Activated T-cell treated with anti-CD3 and anti-CD28 coated beads, Interleukin-2, amount 50 U/mL, for 24 hours (primary cell): ENCODE measurements around the gene INTU.

Experiments used
- DNase-seq: peaks from one replicate; pipeline ENCODE4 v3.0.0-alpha.2; 2020
- H3K27ac Mint-ChIP-seq: 2 replicates; pipeline ENCODE4 v1.8.0; 2020; ENCODE audit warnings: mild to moderate bottlenecking, mixed read lengths
- H3K27me3 Mint-ChIP-seq: 2 replicates; pipeline ENCODE4 v1.8.0; 2020; ENCODE audit warnings: mixed read lengths
- H3K36me3 Mint-ChIP-seq: 2 replicates; pipeline ENCODE4 v1.8.0; 2020; ENCODE audit warnings: low read depth, mixed read lengths
- H3K4me1 Mint-ChIP-seq: 2 replicates; pipeline ENCODE4 v1.8.0; 2020; ENCODE audit warnings: low read depth, mixed read lengths
- H3K4me3 Mint-ChIP-seq: 2 replicates; pipeline ENCODE4 v1.8.0; 2020; ENCODE audit warnings: mild to moderate bottlenecking, moderate library complexity, mixed read lengths
- H3K9me3 Mint-ChIP-seq: 2 replicates; pipeline ENCODE4 v1.8.0; 2020; ENCODE audit warnings: mixed read lengths

INTU gene

GRCh38 chr4:127669691-127670090, 36.9 kb downstream of the INTU start:
- H3K27me3 Mint-ChIP-seq, result no peaks in the 10 kb centered on the region
- H3K4me3 Mint-ChIP-seq, result no peak overlapping the region
- H3K36me3 Mint-ChIP-seq, result no peaks in the 10 kb centered on the region
- H3K27ac Mint-ChIP-seq, result no peak overlapping the region
- no peaks in the 10 kb centered on the region for H3K4me1 Mint-ChIP-seq
- DNase-seq, result no peak
- H3K9me3 Mint-ChIP-seq, result no peaks in the 10 kb centered on the region

DNA sequence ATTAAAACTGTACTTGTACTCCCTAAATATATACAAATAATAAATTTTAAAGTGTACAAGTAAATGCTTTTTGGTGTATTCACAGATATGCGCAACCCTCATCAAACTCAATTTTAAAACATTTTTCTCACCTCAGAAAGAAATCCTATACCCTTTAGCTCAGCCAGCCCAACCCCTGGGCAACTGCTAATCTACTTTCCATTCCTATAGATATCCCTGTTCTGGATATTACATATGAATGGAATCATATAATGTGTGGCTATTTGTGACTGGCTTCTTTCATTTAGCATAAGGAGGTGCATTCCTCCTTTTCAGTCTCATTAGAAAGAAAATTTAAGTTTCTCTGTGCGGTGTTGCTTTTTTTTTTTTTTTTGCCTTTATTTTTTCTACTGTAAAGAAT, 39.4 kb downstream of the INTU start:
- Mint-ChIP-seq H3K27me3 (no peaks in the 10 kb centered on the region), H3K4me1 (no peaks in the 10 kb centered on the region), H3K27ac (no peak overlapping the region), H3K36me3 (no peaks in the 10 kb centered on the region), H3K9me3 (no peaks in the 10 kb centered on the region), H3K4me3 (no peak overlapping the region)
- DNase-seq, result no peak

DNA sequence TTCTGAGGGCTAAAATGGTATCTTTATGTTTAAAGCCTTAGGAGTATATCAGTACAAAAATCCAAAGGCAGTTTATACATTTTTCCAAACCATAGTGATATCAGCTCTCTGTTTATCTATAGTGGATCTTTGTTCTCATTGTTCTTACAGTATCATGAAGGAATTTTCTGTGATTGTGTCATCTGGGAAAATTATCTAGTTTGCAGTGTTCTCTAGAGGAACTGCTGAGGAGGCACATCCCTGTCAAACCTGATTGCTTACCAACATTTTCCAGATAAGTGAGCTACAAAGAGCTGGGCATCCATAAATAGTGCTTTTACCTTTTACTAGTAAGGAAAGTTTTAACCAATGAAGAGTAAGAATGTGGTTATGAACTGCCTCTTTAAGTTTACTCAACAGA, 52.5 kb downstream of the INTU start:
- Mint-ChIP-seq H3K4me1 (no peaks in the 10 kb centered on the region), H3K27me3 (no peaks in the 10 kb centered on the region), H3K36me3 (no peaks in the 10 kb centered on the region), H3K27ac (no peak overlapping the region), H3K9me3 (no peaks in the 10 kb centered on the region), H3K4me3 (no peak overlapping the region)
- DNase-seq, result no peak

DNA sequence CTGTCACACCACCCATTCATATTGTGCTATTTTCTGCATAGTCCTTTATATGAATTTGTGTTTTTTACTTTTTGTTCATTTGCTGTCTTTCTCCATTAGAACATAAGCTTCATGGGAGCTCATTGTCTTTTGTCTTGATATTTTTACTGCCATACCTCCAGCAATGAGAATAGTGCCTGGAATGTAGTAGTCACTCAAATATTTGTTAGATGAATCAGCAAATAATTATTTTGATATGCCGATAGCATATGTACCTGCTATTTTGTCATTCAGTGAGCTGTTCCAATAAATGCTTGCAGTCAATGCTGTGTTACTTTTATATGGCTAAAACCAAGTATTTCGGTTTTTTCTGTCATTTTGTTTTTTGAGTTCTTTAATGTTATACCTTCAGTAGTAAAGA, 53.9 kb downstream of the INTU start:
- Mint-ChIP-seq H3K4me3 (no peak overlapping the region), H3K36me3 (no peaks in the 10 kb centered on the region)

GRCh38 chr4:127687580-127687979, 54.8 kb downstream of the INTU start:
- Mint-ChIP-seq H3K9me3 (no peaks in the 10 kb centered on the region), H3K27ac (no peak overlapping the region), H3K4me3 (no peak overlapping the region), H3K27me3 (no peaks in the 10 kb centered on the region), H3K4me1 (no peaks in the 10 kb centered on the region), H3K36me3 (no peaks in the 10 kb centered on the region)
- DNase-seq, result no peak

More for the DNA sequence above, 53.9 kb downstream of the INTU start:
- Mint-ChIP-seq H3K27ac (no peak overlapping the region), H3K27me3 (no peaks in the 10 kb centered on the region), H3K9me3 (no peaks in the 10 kb centered on the region), H3K4me1 (no peaks in the 10 kb centered on the region)
- DNase-seq, result no peak

- Mint-ChIP-seq H3K4me3 (no peak overlapping the region), H3K9me3 (peaks cover 7% of the 10 kb centered on the region), H3K4me1 (no peaks in the 10 kb centered on the region), H3K36me3 (no peaks in the 10 kb centered on the region), H3K27ac (no peak overlapping the region), H3K27me3 (peaks cover 5% of the 10 kb centered on the region)
- DNase-seq, result no peak
These were observed 66.0 kb downstream of the INTU start for GRCh38 chr4:127698789-127699200.

GRCh38 chr4:127708985-127709384, 76.2 kb downstream of the INTU start:
- H3K9me3 Mint-ChIP-seq, result no peaks in the 10 kb centered on the region
- H3K4me1 Mint-ChIP-seq, result no peaks in the 10 kb centered on the region
- DNase-seq, result no peak
- H3K27me3 Mint-ChIP-seq, result peaks cover 5% of the 10 kb centered on the region
- no peaks in the 10 kb centered on the region for H3K36me3 Mint-ChIP-seq
- H3K4me3 Mint-ChIP-seq, result no peak overlapping the region
- no peak overlapping the region for H3K27ac Mint-ChIP-seq

- Mint-ChIP-seq H3K4me1 (no peaks in the 10 kb centered on the region), H3K4me3 (no peak overlapping the region), H3K36me3 (no peaks in the 10 kb centered on the region), H3K9me3 (no peaks in the 10 kb centered on the region), H3K27ac (no peak overlapping the region), H3K27me3 (peaks cover 6% of the 10 kb centered on the region)
- DNase-seq, result no peak
These were observed 76.7 kb downstream of the INTU start for GRCh38 chr4:127709456-127709855.

DNA sequence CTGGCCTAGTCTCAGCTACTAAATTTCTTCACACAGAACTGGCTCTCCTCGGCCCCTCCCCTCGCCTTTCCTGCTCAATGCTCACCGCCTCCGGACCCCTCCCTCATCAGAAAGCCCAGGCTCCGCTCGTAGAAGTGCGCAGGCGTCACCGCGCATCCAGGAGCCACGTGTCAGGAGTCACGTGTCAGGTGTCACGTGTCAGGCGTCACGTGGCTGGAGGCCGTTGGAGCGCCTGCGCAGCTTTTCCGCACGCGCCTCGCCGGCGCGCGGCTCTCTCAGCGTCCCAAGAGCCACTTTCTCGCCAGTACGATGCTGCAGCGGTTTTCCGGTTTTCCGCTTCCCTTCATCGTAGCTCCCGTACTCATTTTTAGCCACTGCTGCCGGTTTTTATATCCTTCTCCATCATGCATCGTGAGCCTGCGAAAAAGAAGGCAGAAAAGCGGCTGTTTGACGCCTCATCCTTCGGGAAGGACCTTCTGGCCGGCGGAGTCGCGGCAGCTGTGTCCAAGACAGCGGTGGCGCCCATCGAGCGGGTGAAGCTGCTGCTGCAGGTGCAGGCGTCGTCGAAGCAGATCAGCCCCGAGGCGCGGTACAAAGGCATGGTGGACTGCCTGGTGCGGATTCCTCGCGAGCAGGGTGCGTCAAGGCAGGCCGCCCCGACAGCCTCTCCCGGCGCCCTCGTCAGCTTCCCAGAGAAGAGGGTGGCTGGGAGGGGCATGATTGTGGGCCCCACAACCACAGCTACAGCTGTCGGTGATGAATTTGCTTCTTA, 97.6 kb downstream of the INTU start, which contains the start of gene SLC25A31:
Gene SLC25A31, plus strand, starts transcription at position 259 of the 772 bp plus-strand sequence. Its CDS starts 146 bp downstream, at position 405.
- Mint-ChIP-seq H3K9me3 (no peaks in the 10 kb centered on the region), H3K27ac (no peak within 1 kb of the TSS)
- no peak for DNase-seq

GRCh38 chr4:127731406-127731805, 98.6 kb downstream of the INTU start:
- Mint-ChIP-seq H3K9me3 (no peaks in the 10 kb centered on the region), H3K4me1 (no peaks in the 10 kb centered on the region), H3K4me3 (no peak overlapping the region), H3K36me3 (no peaks in the 10 kb centered on the region), H3K27ac (no peak overlapping the region), H3K27me3 (no peaks in the 10 kb centered on the region)
- DNase-seq, result no peak

More for the DNA sequence above, 97.6 kb downstream of the INTU start, which contains the start of gene SLC25A31:
- Mint-ChIP-seq H3K4me3 (no peak within 1 kb of the TSS), H3K4me1 (no peaks in the 10 kb centered on the region), H3K36me3 (no peaks in the 10 kb centered on the region), H3K27me3 (no peaks in the 10 kb centered on the region)

- no peaks in the 10 kb centered on the region for H3K36me3 Mint-ChIP-seq
- H3K4me1 Mint-ChIP-seq, result no peaks in the 10 kb centered on the region
- no peak for DNase-seq
- no peak overlapping the region for H3K4me3 Mint-ChIP-seq
- H3K27me3 Mint-ChIP-seq, result peaks cover 2% of the 10 kb centered on the region
- H3K9me3 Mint-ChIP-seq, result no peaks in the 10 kb centered on the region
- H3K27ac Mint-ChIP-seq, result no peak overlapping the region
These were observed 100.0 kb downstream of the INTU start for GRCh38 chr4:127732623-127733328.

DNA sequence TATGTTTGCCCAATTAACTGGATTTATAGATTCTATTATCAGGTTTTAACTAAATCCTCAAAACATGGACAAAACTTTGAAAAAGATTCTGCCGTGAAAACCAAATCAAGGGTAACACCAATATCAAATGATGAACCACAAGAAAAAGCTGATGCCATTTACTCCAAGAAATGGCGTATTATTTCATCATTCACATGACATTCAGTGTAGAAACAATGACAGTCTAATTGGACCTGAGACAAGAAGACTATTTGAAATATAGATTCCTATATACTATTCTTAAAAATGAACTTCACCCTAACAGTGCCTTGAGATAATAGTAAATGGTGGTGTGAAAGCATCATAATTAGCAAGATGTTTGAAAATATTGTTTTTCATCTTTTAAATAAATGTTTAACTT, 102.2 kb downstream of the INTU start:
- no peak for DNase-seq
- Mint-ChIP-seq H3K27me3 (peaks cover 7% of the 10 kb centered on the region), H3K27ac (no peak overlapping the region), H3K9me3 (no peaks in the 10 kb centered on the region), H3K4me3 (no peak overlapping the region), H3K36me3 (no peaks in the 10 kb centered on the region), H3K4me1 (no peaks in the 10 kb centered on the region)

GRCh38 chr4:127737295-127737694, 104.5 kb downstream of the INTU start:
- H3K4me1 Mint-ChIP-seq, result no peaks in the 10 kb centered on the region
- no peak for DNase-seq
- no peaks in the 10 kb centered on the region for H3K9me3 Mint-ChIP-seq
- no peak overlapping the region for H3K4me3 Mint-ChIP-seq
- no peaks in the 10 kb centered on the region for H3K36me3 Mint-ChIP-seq
- peaks cover 12% of the 10 kb centered on the region for H3K27me3 Mint-ChIP-seq
- no peak overlapping the region for H3K27ac Mint-ChIP-seq

GRCh38 chr4:127741247-127741646, 108.5 kb downstream of the INTU start:
- Mint-ChIP-seq H3K27me3 (peaks cover 20% of the 10 kb centered on the region), H3K27ac (no peak overlapping the region), H3K4me3 (no peak overlapping the region), H3K9me3 (no peaks in the 10 kb centered on the region), H3K36me3 (no peaks in the 10 kb centered on the region), H3K4me1 (no peaks in the 10 kb centered on the region)
- no peak for DNase-seq

GRCh38 chr4:127747883-127748282, 115.1 kb downstream of the INTU start:
- H3K4me3 Mint-ChIP-seq, result no peak overlapping the region
- H3K4me1 Mint-ChIP-seq, result no peaks in the 10 kb centered on the region
- DNase-seq, result no peak
- H3K27ac Mint-ChIP-seq, result no peak overlapping the region
- H3K36me3 Mint-ChIP-seq, result no peaks in the 10 kb centered on the region
- H3K27me3 Mint-ChIP-seq, result peaks cover 18% of the 10 kb centered on the region
- H3K9me3 Mint-ChIP-seq, result peaks cover 15% of the 10 kb centered on the region
